Smooth muscle cell (in vitro differentiated cells): ENCODE data around the gene BRD3OS. TPM values are rescaled to one million over a fixed set of nuclear protein-coding genes. Genes with fewer than 3 reads are reported as not detected.

Source experiments
- DNase-seq: peaks from one replicate; lab custom pipeline; 2025; ENCODE audit not compliant: unreplicated experiment; lab: John Stamatoyannopoulos, UW
- H2AFZ ChIP-seq: fragments of 200-600 bp; sonication (generic); 2 replicates; pipeline ENCODE4 v1.6.0; 2016; ENCODE audit warnings: antibody characterized with exemption, low read depth, mild to moderate bottlenecking
- H3F3A ChIP-seq: fragments of 200-600 bp; sonication (generic); 2 replicates; pipeline ENCODE4 v1.6.0; 2017; ENCODE audit warnings: antibody characterized with exemption, low read depth
- H3K27ac ChIP-seq: fragments of 200-600 bp; sonication (generic); 2 replicates; pipeline ENCODE4 v1.5.1; 2016; ENCODE audit warnings: low read depth, mild to moderate bottlenecking
- H3K27me3 ChIP-seq: fragments of 200-600 bp; sonication (generic); 2 replicates; pipeline ENCODE4 v1.6.1; 2016; ENCODE audit warnings: low read depth, mild to moderate bottlenecking
- H3K36me3 ChIP-seq: fragments of 200-600 bp; sonication (generic); 2 replicates; pipeline ENCODE4 v1.5.1; 2016; ENCODE audit warnings: low read depth
- H3K4me1 ChIP-seq: fragments of 200-600 bp; sonication (generic); 2 replicates; pipeline ENCODE4 v1.5.1; 2016; ENCODE audit warnings: low read depth
- H3K4me2 ChIP-seq: fragments of 200-600 bp; sonication (generic); 2 replicates; pipeline ENCODE4 v1.6.0; 2016; ENCODE audit warnings: mild to moderate bottlenecking
- H3K4me3 ChIP-seq: fragments of 200-600 bp; sonication (generic); 2 replicates; pipeline ENCODE4 v1.5.1; 2016; ENCODE audit warnings: mild to moderate bottlenecking
- H3K79me2 ChIP-seq: fragments of 200-600 bp; sonication (generic); 2 replicates; pipeline ENCODE4 v1.6.0; 2016; ENCODE audit warnings: low read depth, mild to moderate bottlenecking
- H3K9ac ChIP-seq: fragments of 200-600 bp; sonication (generic); 2 replicates; pipeline ENCODE4 v1.6.0; 2016; ENCODE audit warnings: low read depth
- H3K9me3 ChIP-seq: fragments of 200-600 bp; sonication (generic); replicated peaks from 2 replicates; pipeline ENCODE4 v1.5.1; 2016; ENCODE audit warnings: low read depth
- H4K20me1 ChIP-seq: fragments of 200-600 bp; sonication (generic); 2 replicates; pipeline ENCODE4 v1.6.0; 2016; ENCODE audit warnings: low read depth
- CTCF ChIP-seq: fragments of 200-600 bp; sonication (generic); IDR thresholded peaks from 2 replicates; pipeline ENCODE4 v1.5.1; 2017; ENCODE audit warnings: borderline replicate concordance, mild to moderate bottlenecking, antibody characterized with exemption; ENCODE audit not compliant: insufficient read depth, poor library complexity, severe bottlenecking
- WGBS: methylation state at CpG from one replicate; pipeline ENCODE4 v1.1.7; 2016; ENCODE audit warnings: low lambda C conversion rate; 5-methylcytosine and 5-hydroxymethylcytosine counted together
- polyA plus RNA-seq: library from polyadenylated mRNA; unstranded; fragments of >200 nt; fragmentation: Nextera tagmentation; extraction: Ambion mirVana; gene quantifications from 2 replicates; pipeline ENCODE4 v1.2.1, GENCODE V29; 2016
- total RNA-seq: library from RNA; depleted of rRNA; stranded (reverse); fragments of >200 nt; gene quantifications from 2 replicates; pipeline ENCODE4 v1.2.3, GENCODE V29; 2014

BRD3OS gene
- total and polyA plus RNA-seq, 2 experiments from 2014 or later, result 16.0 to 16.1 TPM

- no peaks in the 10 kb centered on the region for H3F3A ChIP-seq
- 96% methylated on average over 3 of the region's 3 CpGs for WGBS
- H3K79me2 ChIP-seq, result peaks cover 27% of the 10 kb centered on the region
- H3K4me1 ChIP-seq, result no peaks in the 10 kb centered on the region
- no peak overlapping the region for H2AFZ ChIP-seq
- no peak overlapping the region for H3K27ac ChIP-seq
- no peak for DNase-seq
- peaks cover 91% of the 10 kb centered on the region for H4K20me1 ChIP-seq
- no peaks in the 10 kb centered on the region for H3K27me3 ChIP-seq
- H3K36me3 ChIP-seq, result no peaks in the 10 kb centered on the region
- H3K4me3 ChIP-seq, result no peak overlapping the region
- H3K9me3 ChIP-seq, result no peaks in the 10 kb centered on the region
- TF ChIP-seq CTCF, result no peak
- H3K4me2 ChIP-seq, result no peak overlapping the region
- no peak overlapping the region for H3K9ac ChIP-seq
Observed at GRCh38 chr9:134052491-134052890, 27.2 kb downstream of the BRD3OS start.

GRCh38 chr9:134052941-134053340 lies 27.7 kb downstream of the BRD3OS start:
- Histone ChIP-seq H3K79me2 (peaks cover 32% of the 10 kb centered on the region), H3F3A (no peaks in the 10 kb centered on the region), H3K36me3 (no peaks in the 10 kb centered on the region), H3K4me3 (no peak overlapping the region), H3K27ac (no peak overlapping the region), H3K4me1 (no peaks in the 10 kb centered on the region), H2AFZ (no peak overlapping the region), H4K20me1 (peaks cover 91% of the 10 kb centered on the region), H3K27me3 (no peaks in the 10 kb centered on the region), H3K9ac (no peak overlapping the region), H3K9me3 (no peaks in the 10 kb centered on the region), H3K4me2 (no peak overlapping the region)
- DNase-seq, result no peak
- WGBS, result 97% methylated on average over 15 of the region's 16 CpGs
- TF ChIP-seq CTCF, result no peak

- no peaks in the 10 kb centered on the region for H3K4me1 ChIP-seq
- H3K9me3 ChIP-seq, result no peaks in the 10 kb centered on the region
- TF ChIP-seq CTCF, result no peak
- no peak overlapping the region for H3K4me2 ChIP-seq
- no peak overlapping the region for H3K4me3 ChIP-seq
- H3F3A ChIP-seq, result no peaks in the 10 kb centered on the region
- no peak overlapping the region for H3K9ac ChIP-seq
- DNase-seq, result no peak
- peaks cover 94% of the 10 kb centered on the region for H4K20me1 ChIP-seq
- no peak overlapping the region for H3K27ac ChIP-seq
- 93% methylated on average over 21 of the region's 28 CpGs for WGBS
- H3K27me3 ChIP-seq, result no peaks in the 10 kb centered on the region
- no peak overlapping the region for H2AFZ ChIP-seq
- H3K36me3 ChIP-seq, result no peaks in the 10 kb centered on the region
- peaks cover 37% of the 10 kb centered on the region for H3K79me2 ChIP-seq
Observed at GRCh38 chr9:134053401-134053871, 28.2 kb downstream of the BRD3OS start.
